Measurements from ENCODE around the gene CACNA2D2.

The CACNA2D2 gene

GRCh38 chr3:50388720-50389413 is 114.6 kb downstream of the CACNA2D2 start:
- no peak for DNase-seq

GRCh38 chr3:50388016-50388719 is 115.3 kb downstream of the CACNA2D2 start:
- DNase-seq = no peak

- DNase-seq = no peak
Observed at GRCh38 chr3:50385754-50386153, 117.7 kb downstream of the CACNA2D2 start.

GRCh38 chr3:50383750-50384149 is 119.7 kb downstream of the CACNA2D2 start:
- no peak for DNase-seq

- DNase-seq = no peak
Observed at GRCh38 chr3:50382722-50383121, 120.7 kb downstream of the CACNA2D2 start.

- no peak for DNase-seq
Observed at GRCh38 chr3:50381383-50381782, 122.1 kb downstream of the CACNA2D2 start.

GRCh38 chr3:50380405-50381085 is 122.9 kb downstream of the CACNA2D2 start:
- DNase-seq = no peak

- DNase-seq = no peak
Observed at GRCh38 chr3:50378757-50379156, 124.7 kb downstream of the CACNA2D2 start.

GRCh38 chr3:50378024-50378423 is 125.4 kb downstream of the CACNA2D2 start:
- DNase-seq = no peak

- DNase-seq = no peak
Observed at GRCh38 chr3:50375258-50375931, 128.0 kb downstream of the CACNA2D2 start.

GRCh38 chr3:50374363-50375257 is 128.8 kb downstream of the CACNA2D2 start:
- no peak for DNase-seq

GRCh38 chr3:50373146-50374051 is 130.0 kb downstream of the CACNA2D2 start:
- DNase-seq = no peak

GRCh38 chr3:50372349-50372748 is 131.1 kb downstream of the CACNA2D2 start:
- no peak for DNase-seq

GRCh38 chr3:50371133-50371685 is 132.2 kb downstream of the CACNA2D2 start:
- no peak for DNase-seq

GRCh38 chr3:50370594-50370993 is 132.8 kb downstream of the CACNA2D2 start:
- no peak for DNase-seq

- no peak for DNase-seq
Observed at GRCh38 chr3:50369012-50369670, 134.3 kb downstream of the CACNA2D2 start.

- DNase-seq = no peak
Observed at GRCh38 chr3:50365842-50366220, 137.6 kb downstream of the CACNA2D2 start.

- peak; percentile 95 for DNase-seq
Observed at GRCh38 chr3:50365080-50365841, 138.2 kb downstream of the CACNA2D2 start.

- no peak for DNase-seq
Observed at GRCh38 chr3:50364573-50365079, 138.8 kb downstream of the CACNA2D2 start.
